ENCODE data around the gene SIRPB2. TPM values are rescaled to one million over a fixed set of nuclear protein-coding genes. Genes with fewer than 3 reads are reported as not detected.

The SIRPB2 gene
- total RNA-seq, 6 experiments from 2014 or later = 0.55 to 5.6 (median 2.4) TPM

DNA sequence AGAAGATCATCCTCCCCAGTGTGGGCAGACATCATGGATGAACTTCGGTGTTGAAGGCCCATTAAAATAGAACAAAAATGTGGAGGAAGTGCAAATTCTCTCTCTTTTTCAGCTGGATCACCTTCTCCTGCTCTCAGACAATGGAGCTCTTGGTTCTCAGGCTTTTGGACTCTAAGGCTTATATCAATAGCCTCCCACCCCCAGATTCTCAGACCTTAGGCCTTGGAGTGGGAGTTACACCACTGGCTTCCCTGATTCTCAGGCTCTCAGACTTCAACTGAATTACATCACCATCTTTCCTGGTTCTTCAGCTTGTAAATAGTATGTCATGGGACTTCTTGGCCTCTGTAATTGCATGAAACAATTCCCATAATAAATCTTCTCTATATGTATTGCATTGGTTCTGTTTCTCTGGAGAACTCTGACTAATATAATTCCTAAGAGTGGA, 61.2 kb downstream of the SIRPB2 start:
- no peak overlapping the region for H3K27ac ChIP-seq
- 100% methylated on average over 1 of the region's 1 CpG for WGBS (ENCODE audit: insufficient coverage, low coverage, low lambda C conversion rate, missing lambda C conversion rate)
- H3K27me3 ChIP-seq = no peaks in the 10 kb centered on the region
- H3K4me1 ChIP-seq = no peaks in the 10 kb centered on the region
- no peaks in the 10 kb centered on the region for H3K9me3 ChIP-seq
- TF ChIP-seq, protein P1, sequence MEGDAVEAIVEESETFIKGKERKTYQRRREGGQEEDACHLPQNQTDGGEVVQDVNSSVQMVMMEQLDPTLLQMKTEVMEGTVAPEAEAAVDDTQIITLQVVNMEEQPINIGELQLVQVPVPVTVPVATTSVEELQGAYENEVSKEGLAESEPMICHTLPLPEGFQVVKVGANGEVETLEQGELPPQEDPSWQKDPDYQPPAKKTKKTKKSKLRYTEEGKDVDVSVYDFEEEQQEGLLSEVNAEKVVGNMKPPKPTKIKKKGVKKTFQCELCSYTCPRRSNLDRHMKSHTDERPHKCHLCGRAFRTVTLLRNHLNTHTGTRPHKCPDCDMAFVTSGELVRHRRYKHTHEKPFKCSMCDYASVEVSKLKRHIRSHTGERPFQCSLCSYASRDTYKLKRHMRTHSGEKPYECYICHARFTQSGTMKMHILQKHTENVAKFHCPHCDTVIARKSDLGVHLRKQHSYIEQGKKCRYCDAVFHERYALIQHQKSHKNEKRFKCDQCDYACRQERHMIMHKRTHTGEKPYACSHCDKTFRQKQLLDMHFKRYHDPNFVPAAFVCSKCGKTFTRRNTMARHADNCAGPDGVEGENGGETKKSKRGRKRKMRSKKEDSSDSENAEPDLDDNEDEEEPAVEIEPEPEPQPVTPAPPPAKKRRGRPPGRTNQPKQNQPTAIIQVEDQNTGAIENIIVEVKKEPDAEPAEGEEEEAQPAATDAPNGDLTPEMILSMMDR (IDR thresholded peaks at IDR 0.05) = no peak
- TF ChIP-seq POLR2A (IDR thresholded peaks at IDR 0.05) = no peak
- H3K4me3 ChIP-seq = no peak overlapping the region
- DNase-seq = no peak
- H3K36me3 ChIP-seq = no peaks in the 10 kb centered on the region
- ATAC-seq = no peak
- intact Hi-C loops (cut with DNase I) = no loop called here

DNA sequence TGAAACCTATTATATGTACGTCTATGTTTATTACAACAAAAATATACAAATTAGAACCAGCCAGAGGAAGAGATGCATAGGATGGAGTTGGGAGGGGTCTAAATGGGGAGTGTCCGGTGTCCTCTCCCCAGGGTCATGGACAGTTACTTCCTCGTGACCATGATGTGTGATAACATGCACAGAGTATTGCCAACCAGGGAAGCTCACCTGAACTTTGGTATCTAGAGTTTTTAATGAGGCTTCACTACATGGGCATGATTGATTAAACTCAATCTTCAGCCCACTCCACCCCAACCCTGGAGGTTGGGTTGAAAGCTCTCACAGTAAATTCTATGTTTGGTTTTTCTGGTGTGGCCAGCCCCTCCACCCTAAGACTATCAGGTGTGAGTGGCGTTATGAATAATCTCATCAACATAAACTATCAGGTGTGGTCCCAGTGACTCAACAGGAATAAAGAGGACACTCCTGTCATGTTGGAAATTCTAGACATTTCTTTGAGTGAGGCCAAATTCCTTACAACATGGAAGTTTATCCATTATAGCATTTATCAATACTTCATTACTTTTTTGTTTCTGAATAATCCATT, 62.0 kb downstream of the SIRPB2 start:
- Histone ChIP-seq H3K36me3 (no peaks in the 10 kb centered on the region), H3K4me1 (no peaks in the 10 kb centered on the region), H3K27ac (no peak overlapping the region), H3K4me3 (no peak overlapping the region), H3K27me3 (no peaks in the 10 kb centered on the region), H3K9me3 (no peaks in the 10 kb centered on the region)
- ATAC-seq (no peak), DNase-seq (no peak)
- no peak for TF ChIP-seq POLR2A (IDR thresholded peaks at IDR 0.05)
- TF ChIP-seq, protein P1 (IDR thresholded peaks at IDR 0.05) = no peak
- 55% methylated on average over 4 of the region's 4 CpGs for WGBS (ENCODE audit: insufficient coverage, low coverage, low lambda C conversion rate, missing lambda C conversion rate)
- intact Hi-C loops (cut with DNase I) = no loop called here

DNA sequence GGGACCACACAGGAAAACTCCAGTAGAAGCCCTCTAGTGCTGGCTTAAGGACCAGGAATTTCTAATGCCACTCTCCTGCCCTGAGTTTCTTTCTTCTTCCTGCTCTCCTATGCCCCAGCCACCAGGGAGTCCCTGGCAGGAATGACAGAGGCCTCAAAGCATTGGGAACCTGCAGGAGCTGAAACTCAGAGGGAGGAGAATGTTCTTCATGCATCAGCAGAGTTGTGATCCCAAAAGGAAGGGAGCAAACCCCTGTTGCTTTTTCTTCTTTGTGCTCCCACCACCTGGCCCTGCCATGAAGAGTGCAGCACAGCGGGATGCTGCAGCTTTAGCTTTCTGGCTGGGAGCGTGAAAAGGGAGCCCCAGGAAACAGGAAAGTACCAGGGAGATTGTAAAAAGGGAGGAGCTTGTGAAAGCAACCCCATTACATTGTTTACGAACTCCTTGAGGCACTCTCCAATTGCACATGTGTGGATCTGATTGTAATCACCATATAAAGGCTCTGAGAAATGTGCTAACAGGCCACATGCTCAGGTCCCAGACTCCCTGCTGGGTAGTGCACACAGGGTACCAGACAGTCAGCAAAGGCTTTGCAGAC, 63.7 kb downstream of the SIRPB2 start:
- DNase-seq = no peak
- no peaks in the 10 kb centered on the region for H3K9me3 ChIP-seq
- H3K27me3 ChIP-seq = no peaks in the 10 kb centered on the region
- TF ChIP-seq, protein P1 (IDR thresholded peaks at IDR 0.05) = no peak
- no peak for TF ChIP-seq POLR2A (IDR thresholded peaks at IDR 0.05)
- no peak overlapping the region for H3K27ac ChIP-seq
- intact Hi-C loops (cut with DNase I) = no loop called here
- no peak for ATAC-seq
- no peaks in the 10 kb centered on the region for H3K36me3 ChIP-seq
- 78% methylated on average over 2 of the region's 3 CpGs for WGBS (ENCODE audit: insufficient coverage, low coverage, low lambda C conversion rate, missing lambda C conversion rate)
- no peak overlapping the region for H3K4me3 ChIP-seq
- H3K4me1 ChIP-seq = no peaks in the 10 kb centered on the region

DNA sequence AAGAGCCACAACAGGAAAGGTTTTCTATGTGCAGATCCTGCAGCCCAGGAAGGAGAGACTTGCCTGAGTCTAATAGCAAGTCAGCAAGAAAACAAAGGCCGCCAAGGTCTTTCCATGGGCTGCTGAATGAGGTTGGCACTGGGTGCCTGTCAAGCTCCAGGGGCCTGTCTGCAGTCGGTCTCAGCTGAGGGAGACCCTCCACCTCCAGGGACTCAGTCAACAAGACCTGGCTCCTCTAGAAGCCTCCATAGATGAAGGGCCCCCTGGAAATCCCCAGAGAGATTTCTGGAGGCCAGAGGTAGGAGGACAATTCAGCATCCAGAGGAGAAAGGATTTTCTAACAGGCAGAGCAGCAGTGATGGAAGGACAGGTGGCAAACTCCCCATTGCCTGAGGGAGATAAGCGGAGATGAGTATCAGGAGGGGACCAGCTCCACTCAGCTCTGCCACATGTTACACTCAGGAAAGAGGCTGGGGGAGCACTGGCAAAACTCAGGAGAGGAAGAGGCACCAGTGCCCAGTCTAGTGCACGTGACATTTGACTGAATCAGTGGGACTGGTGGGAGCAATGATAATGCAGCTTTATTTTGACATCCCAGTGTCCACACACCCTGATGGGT, 64.9 kb downstream of the SIRPB2 start:
- intact Hi-C loops (cut with DNase I) = no loop called here
- no peaks in the 10 kb centered on the region for H3K9me3 ChIP-seq
- no peaks in the 10 kb centered on the region for H3K36me3 ChIP-seq
- TF ChIP-seq, protein P1 (IDR thresholded peaks at IDR 0.05) = no peak
- no peak for TF ChIP-seq POLR2A (IDR thresholded peaks at IDR 0.05)
- H3K27ac ChIP-seq = no peak overlapping the region
- no peaks in the 10 kb centered on the region for H3K4me1 ChIP-seq
- H3K27me3 ChIP-seq = no peaks in the 10 kb centered on the region
- ATAC-seq (no peak), DNase-seq (no peak)
- 53% methylated on average over 3 of the region's 4 CpGs for WGBS (ENCODE audit: insufficient coverage, low coverage, low lambda C conversion rate, missing lambda C conversion rate)
- no peak overlapping the region for H3K4me3 ChIP-seq

Small RNA genes lying within 50 kb of the gene (small RNA-seq; reads per million reads assigned to genes)
- gene RNU6-917P = 0 reads per million in 2 experiments

Other genes with a start within 250 kb of the SIRPB2 start
- gene SNPH, start 225.1 kb downstream of the SIRPB2 start, total RNA-seq = under 1 TPM; 0.11 to 0.61 (median 0.12) TPM
- gene SDCBP2, start 162.3 kb downstream of the SIRPB2 start, total RNA-seq = 10 to 100 TPM in 3 of 6 experiments, 1 to 10 TPM in 3; 2.0 to 43.3 (median 16.6) TPM
- gene FKBP1A, start 98.4 kb downstream of the SIRPB2 start, total RNA-seq = 10 to 100 TPM; 56.9 to 86.9 (median 63.4) TPM
- gene NSFL1C, start 24.6 kb downstream of the SIRPB2 start, total RNA-seq = 10 to 100 TPM; 40.8 to 53.5 (median 43.4) TPM
- not detected for gene SIRPD, start 66.3 kb upstream of the SIRPB2 start, total RNA-seq
- 1 to 10 TPM in 5 of 6 experiments, under 1 TPM in 1; 0.73 to 5.1 (median 3.9) TPM for gene SIRPB1, start 128.6 kb upstream of the SIRPB2 start, total RNA-seq
- under 1 TPM in 2 of 6 experiments, not detected in 4; 0.31 to 0.37 TPM for gene SIRPG, start 166.4 kb upstream of the SIRPB2 start, total RNA-seq